A673 (cell line): ENCODE measurements around the gene GALNT2. TPM values are rescaled to one million over a fixed set of nuclear protein-coding genes. Genes with fewer than 3 reads are reported as not detected.

ENCODE experiments used
- BruUV-seq: library from RNA; stranded (reverse); fragments of 400-500 nt; replicated peaks from 2 replicates; lab custom pipeline; 2021; lab: Mats Ljungman, UMichigan
- CTCF ChIA-PET: fragments of 300-600 bp; sonication (Branson Sonifier 250); formaldehyde crosslinking; loops from one replicate; lab custom pipeline; 2022; ENCODE audit warnings: antibody characterized with exemption; lab: Charles Lee
- POLR2A ChIA-PET: fragments of 300-600 bp; sonication (Branson Sonifier 250); formaldehyde crosslinking; loops from one replicate; lab custom pipeline; 2022; ENCODE audit warnings: antibody characterized with exemption; ENCODE audit not compliant: low non-redundant PET; lab: Charles Lee
- DNase-seq: peaks from one replicate; pipeline ENCODE4 v3.0.0-alpha.2; 2015; ENCODE audit warnings: low spot score
- H3K27ac ChIP-seq: fragments of 200-600 bp; sonication (generic); 2 replicates; pipeline ENCODE4 v1.5.1; 2016; ENCODE audit warnings: mixed run types, low read depth, mild to moderate bottlenecking, mixed read lengths, antibody characterized with exemption, low read length; ENCODE audit not compliant: poor library complexity, severe bottlenecking
- H3K27me3 ChIP-seq: fragments of 200-600 bp; sonication (generic); replicated peaks from 2 replicates; pipeline ENCODE4 v1.6.1; 2017; ENCODE audit warnings: mixed run types, low read depth, mild to moderate bottlenecking, mixed read lengths, antibody characterized with exemption, low read length; ENCODE audit not compliant: insufficient read depth, poor library complexity
- H3K36me3 ChIP-seq: fragments of 200-600 bp; sonication (generic); 2 replicates; pipeline ENCODE4 v1.6.1; 2016; ENCODE audit warnings: mixed run types, mild to moderate bottlenecking, mixed read lengths, antibody characterized with exemption, low read length; ENCODE audit not compliant: insufficient read depth, poor library complexity, severe bottlenecking
- H3K4me1 ChIP-seq: fragments of 200-600 bp; sonication (generic); 2 replicates; pipeline ENCODE4 v1.6.1; 2017; ENCODE audit warnings: mixed run types, mild to moderate bottlenecking, mixed read lengths, antibody characterized with exemption, low read length; ENCODE audit not compliant: insufficient read depth, poor library complexity, severe bottlenecking
- H3K4me3 ChIP-seq: fragments of 200-600 bp; sonication (generic); 2 replicates; pipeline ENCODE4 v1.5.1; 2016; ENCODE audit warnings: low read depth, mixed run types, mild to moderate bottlenecking, mixed read lengths, low read length; ENCODE audit not compliant: poor library complexity, severe bottlenecking
- H3K9me3 ChIP-seq: fragments of 200-600 bp; sonication (generic); 2 replicates; pipeline ENCODE4 v1.6.1; 2016; ENCODE audit warnings: mixed run types, low read depth, mild to moderate bottlenecking, mixed read lengths, antibody characterized with exemption, low read length; ENCODE audit not compliant: poor library complexity, severe bottlenecking
- EZH2 ChIP-seq: fragments of 200-600 bp; sonication (generic); IDR thresholded peaks from 2 replicates; pipeline ENCODE4 v1.6.1; 2017; ENCODE audit warnings: borderline replicate concordance, low read depth, mild to moderate bottlenecking, mixed read lengths, antibody characterized with exemption, low read length; ENCODE audit not compliant: poor library complexity, severe bottlenecking
- intact Hi-C: fragments of 100-400 bp; cut with micrococcal nuclease; formaldehyde crosslinking; loops from one replicate; pipeline ENCODE4 v1.10.0; 2022; ENCODE audit not compliant: unreplicated experiment
- total RNA-seq: library from RNA; stranded (reverse); gene quantifications from 2 replicates; pipeline ENCODE4 v1.2.3, GENCODE V29; 2021
- TF ChIP-seq, protein P1 (sequence below): fragments of 300-800, 200-600 bp; sonication (generic); conservative IDR thresholded peaks from 2 replicates; pipeline ENCODE4 v1.5.1; 2017; ENCODE audit warnings: low read depth, mild to moderate bottlenecking, antibody characterized with exemption, low read length, moderate library complexity, mixed read lengths

GALNT2 gene
- total RNA-seq, 1 experiment from 2014 or later = 94.6 TPM

GRCh38 chr1:230300322-230301301, 233.6 kb downstream of the GALNT2 start:
- CTCF ChIA-PET = no interaction called here
- intact Hi-C loops = no loop called here

DNA sequence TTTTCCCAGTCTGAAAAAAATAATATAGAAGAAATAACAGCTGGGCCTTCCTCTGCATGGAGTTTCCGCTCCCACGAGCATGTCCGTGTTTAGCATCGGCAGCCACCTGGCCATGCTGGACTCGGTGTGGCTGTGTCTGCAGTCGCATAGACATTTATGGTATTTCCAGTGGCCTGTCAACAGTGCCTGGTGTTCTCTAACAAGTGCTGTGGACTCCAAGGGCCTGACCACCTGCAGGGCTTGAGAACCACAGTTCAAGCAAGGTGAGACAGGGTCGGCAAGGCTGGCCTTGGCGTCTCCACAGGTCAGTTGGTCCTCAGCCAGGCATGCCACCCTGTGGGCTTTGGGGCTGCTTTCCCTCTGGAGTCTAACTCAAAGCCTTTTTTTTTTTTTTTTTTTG, 234.3 kb downstream of the GALNT2 start:
- peaks cover 11% of the 10 kb centered on the region for H3K4me1 ChIP-seq
- H3K36me3 ChIP-seq = no peaks in the 10 kb centered on the region
- intact Hi-C loops = no loop called here
- BruUV-seq = no TSS peak
- POLR2A ChIA-PET = no interaction called here
- H3K27ac ChIP-seq = no peak overlapping the region
- no peaks in the 10 kb centered on the region for H3K9me3 ChIP-seq
- DNase-seq = no peak
- no peaks in the 10 kb centered on the region for H3K27me3 ChIP-seq
- CTCF ChIA-PET = no interaction called here
- TF ChIP-seq, protein P1, sequence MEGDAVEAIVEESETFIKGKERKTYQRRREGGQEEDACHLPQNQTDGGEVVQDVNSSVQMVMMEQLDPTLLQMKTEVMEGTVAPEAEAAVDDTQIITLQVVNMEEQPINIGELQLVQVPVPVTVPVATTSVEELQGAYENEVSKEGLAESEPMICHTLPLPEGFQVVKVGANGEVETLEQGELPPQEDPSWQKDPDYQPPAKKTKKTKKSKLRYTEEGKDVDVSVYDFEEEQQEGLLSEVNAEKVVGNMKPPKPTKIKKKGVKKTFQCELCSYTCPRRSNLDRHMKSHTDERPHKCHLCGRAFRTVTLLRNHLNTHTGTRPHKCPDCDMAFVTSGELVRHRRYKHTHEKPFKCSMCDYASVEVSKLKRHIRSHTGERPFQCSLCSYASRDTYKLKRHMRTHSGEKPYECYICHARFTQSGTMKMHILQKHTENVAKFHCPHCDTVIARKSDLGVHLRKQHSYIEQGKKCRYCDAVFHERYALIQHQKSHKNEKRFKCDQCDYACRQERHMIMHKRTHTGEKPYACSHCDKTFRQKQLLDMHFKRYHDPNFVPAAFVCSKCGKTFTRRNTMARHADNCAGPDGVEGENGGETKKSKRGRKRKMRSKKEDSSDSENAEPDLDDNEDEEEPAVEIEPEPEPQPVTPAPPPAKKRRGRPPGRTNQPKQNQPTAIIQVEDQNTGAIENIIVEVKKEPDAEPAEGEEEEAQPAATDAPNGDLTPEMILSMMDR = no peak
- no peak for TF ChIP-seq EZH2
- H3K4me3 ChIP-seq = no peak overlapping the region

More at GRCh38 chr1:230300322-230301301, 233.6 kb downstream of the GALNT2 start:
- no peak for TF ChIP-seq EZH2
- TF ChIP-seq, protein P1 = no peak
- no peaks in the 10 kb centered on the region for H3K9me3 ChIP-seq
- H3K4me1 ChIP-seq = peaks cover 8% of the 10 kb centered on the region
- H3K27ac ChIP-seq = no peak overlapping the region
- H3K4me3 ChIP-seq = no peak overlapping the region
- no peaks in the 10 kb centered on the region for H3K36me3 ChIP-seq
- H3K27me3 ChIP-seq = no peaks in the 10 kb centered on the region
- BruUV-seq = no TSS peak
- POLR2A ChIA-PET = no interaction called here
- DNase-seq = no peak

DNA sequence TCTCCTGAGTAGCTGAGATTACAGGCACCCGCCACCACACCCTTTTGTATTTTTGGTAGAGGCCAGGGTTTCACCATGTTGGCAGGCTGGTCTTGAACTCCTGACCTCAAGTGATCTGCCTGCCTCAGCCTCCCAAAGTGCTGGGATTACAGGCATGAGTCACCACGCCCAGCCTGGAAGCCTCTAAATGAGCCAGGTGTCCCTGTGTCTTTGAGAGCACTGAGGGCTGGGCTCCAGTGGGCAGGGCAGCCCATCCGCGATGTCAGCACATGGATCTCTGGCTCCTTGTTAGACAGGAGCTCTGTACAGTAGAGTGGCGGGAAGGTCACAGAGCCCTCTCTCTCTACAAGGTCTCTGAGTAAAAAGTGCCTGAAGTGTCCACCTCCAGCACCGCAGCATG, 234.8 kb downstream of the GALNT2 start:
- no peaks in the 10 kb centered on the region for H3K9me3 ChIP-seq
- no peak for DNase-seq
- POLR2A ChIA-PET = no interaction called here
- H3K36me3 ChIP-seq = no peaks in the 10 kb centered on the region
- no TSS peak for BruUV-seq
- peaks cover 16% of the 10 kb centered on the region for H3K4me1 ChIP-seq
- intact Hi-C loops = no loop called here
- TF ChIP-seq, protein P1 = no peak
- no peak for TF ChIP-seq EZH2
- CTCF ChIA-PET = no interaction called here
- H3K4me3 ChIP-seq = no peak overlapping the region
- H3K27ac ChIP-seq = no peak overlapping the region
- H3K27me3 ChIP-seq = no peaks in the 10 kb centered on the region
